HEK293 (cell line): Measurements from ENCODE around the gene CPEB4.

Experiments used
- CTCF ChIA-PET: fragments of 350-600 bp; formaldehyde crosslinking; extraction: SDS; loops from one replicate; lab custom pipeline; 2021; ENCODE audit warnings: antibody characterized with exemption; lab: Yijun Ruan, JAX
- POLR2A ChIA-PET: fragments of 300-600 bp; formaldehyde crosslinking; extraction: SDS; loops from one replicate; lab custom pipeline; 2020; ENCODE audit warnings: antibody characterized with exemption, inconsistent platforms; lab: Yijun Ruan, JAX
- H3K27ac ChIP-seq: fragments of 200-500 bp; sonication (Bioruptor generic); 2 replicates; pipeline ENCODE4 v1.5.1; 2014; ENCODE audit warnings: low read depth, low read length, control low read depth, inconsistent platforms; ENCODE audit errors: extremely low read depth
- H3K36me3 ChIP-seq, 2 experiments: fragments of 200-500 bp in 1 of 2; sonication (Bioruptor generic) in 1 of 2; 1 replicate in 1 of 2; 2 replicates in 1 of 2; pipeline ENCODE4 v1.5.1; 2014 to 2017; ENCODE audit warnings: inconsistent platforms in 2 of 2, low read length in 2 of 2; ENCODE audit not compliant: control insufficient read depth in 2 of 2, insufficient read depth in 1 of 2
- H3K4me1 ChIP-seq: fragments of 200-500 bp; sonication (Bioruptor generic); 2 replicates; pipeline ENCODE4 v1.5.1; 2014; ENCODE audit warnings: mild to moderate bottlenecking, low read length, inconsistent platforms; ENCODE audit not compliant: control insufficient read depth, insufficient read depth
- H3K4me3 ChIP-seq: 2 replicates; pipeline ENCODE4 v1.5.1; 2011; ENCODE audit warnings: low read depth, mild to moderate bottlenecking, control low read depth, low read length, moderate library complexity
- H3K9me3 ChIP-seq: fragments of 200-500 bp; sonication (Bioruptor generic); 2 replicates; pipeline ENCODE4 v1.5.1; 2014; ENCODE audit warnings: low read depth, low read length, inconsistent platforms; ENCODE audit not compliant: control insufficient read depth, insufficient read depth
- CTCF ChIP-seq: fragments of 450-650 bp; formaldehyde crosslinking; IDR thresholded peaks from 2 replicates; pipeline ENCODE4 v1.5.1; 2016; ENCODE audit warnings: missing biosample characterization, missing genetic modification characterization
- HOXD13 ChIP-seq: sonication (generic); formaldehyde crosslinking; IDR thresholded peaks from 2 replicates; pipeline ENCODE4 v1.8.0; 2022; ENCODE audit warnings: missing genetic modification reagents, borderline replicate concordance
- KLF17 ChIP-seq: fragments of 450-650 bp; formaldehyde crosslinking; IDR thresholded peaks from 2 replicates; pipeline ENCODE4 v1.5.1; 2016; ENCODE audit warnings: missing biosample characterization, missing genetic modification characterization
- OVOL3 ChIP-seq: fragments of 450-650 bp; formaldehyde crosslinking; IDR thresholded peaks from 2 replicates; pipeline ENCODE4 v1.5.1; 2016; ENCODE audit warnings: missing biosample characterization, missing genetic modification characterization
- PATZ1 ChIP-seq: fragments of 450-650 bp; formaldehyde crosslinking; IDR thresholded peaks from 2 replicates; pipeline ENCODE4 v1.5.1; 2016; ENCODE audit warnings: missing biosample characterization, missing genetic modification characterization
- RBAK ChIP-seq: fragments of 450-650 bp; formaldehyde crosslinking; IDR thresholded peaks from 2 replicates; pipeline ENCODE4 v1.5.1; 2016; ENCODE audit warnings: missing biosample characterization, missing genetic modification characterization
- SETDB1 ChIP-seq: IDR thresholded peaks from one replicate; pipeline ENCODE4 v1.6.1; 2017; ENCODE audit warnings: mild to moderate bottlenecking, low read length, moderate library complexity, mixed read lengths; ENCODE audit not compliant: insufficient read length
- SP3 ChIP-seq: fragments of 450-650 bp; formaldehyde crosslinking; IDR thresholded peaks from 2 replicates; pipeline ENCODE4 v1.5.1; 2016; ENCODE audit warnings: missing biosample characterization, missing genetic modification characterization
- ZBTB26 ChIP-seq: fragments of 450-650 bp; formaldehyde crosslinking; optimal IDR thresholded peaks from 2 replicates; pipeline ENCODE3; 2016; ENCODE audit warnings: missing biosample characterization, mild to moderate bottlenecking, missing genetic modification characterization
- ZEB2 ChIP-seq: fragments of 450-650 bp; formaldehyde crosslinking; IDR thresholded peaks from 2 replicates; pipeline ENCODE4 v1.5.1; 2016; ENCODE audit warnings: missing biosample characterization, missing genetic modification characterization
- ZNF155 ChIP-seq: fragments of 450-650 bp; formaldehyde crosslinking; IDR thresholded peaks from 2 replicates; pipeline ENCODE4 v1.5.1; 2016; ENCODE audit warnings: missing biosample characterization, missing genetic modification characterization
- ZNF24 ChIP-seq: fragments of 450-650 bp; formaldehyde crosslinking; IDR thresholded peaks from 2 replicates; pipeline ENCODE4 v1.5.1; 2016; ENCODE audit warnings: missing biosample characterization, missing genetic modification characterization
- ZNF248 ChIP-seq: fragments of 450-650 bp; formaldehyde crosslinking; IDR thresholded peaks from 2 replicates; pipeline ENCODE4 v1.5.1; 2017; ENCODE audit warnings: missing biosample characterization, missing genetic modification characterization
- ZNF280D ChIP-seq: fragments of 450-650 bp; formaldehyde crosslinking; IDR thresholded peaks from 2 replicates; pipeline ENCODE4 v1.5.1; 2016; ENCODE audit warnings: missing biosample characterization, missing genetic modification characterization
- ZNF354C ChIP-seq: fragments of 450-650 bp; formaldehyde crosslinking; IDR thresholded peaks from 2 replicates; pipeline ENCODE4 v1.5.1; 2016; ENCODE audit warnings: missing biosample characterization, missing genetic modification characterization, low read depth, borderline replicate concordance
- ZNF394 ChIP-seq: fragments of 450-650 bp; formaldehyde crosslinking; IDR thresholded peaks from 2 replicates; pipeline ENCODE4 v1.5.1; 2016; ENCODE audit warnings: missing biosample characterization, missing genetic modification characterization, mild to moderate bottlenecking, moderate library complexity, borderline replicate concordance
- ZNF580 ChIP-seq: fragments of 450-650 bp; formaldehyde crosslinking; IDR thresholded peaks from 2 replicates; pipeline ENCODE4 v1.5.1; 2016; ENCODE audit warnings: missing biosample characterization, missing genetic modification characterization
- ZNF623 ChIP-seq: fragments of 450-650 bp; formaldehyde crosslinking; IDR thresholded peaks from 2 replicates; pipeline ENCODE4 v1.5.1; 2016; ENCODE audit warnings: missing biosample characterization, missing genetic modification characterization
- ZSCAN23 ChIP-seq: fragments of 450-650 bp; formaldehyde crosslinking; IDR thresholded peaks from 2 replicates; pipeline ENCODE4 v1.5.1; 2016; ENCODE audit warnings: missing biosample characterization, missing genetic modification characterization

Gene CPEB4

GRCh38 chr5:173970878-173971650, 82.9 kb downstream of the CPEB4 start:
- Histone ChIP-seq H3K4me1 (no peaks in the 10 kb centered on the region), H3K4me3 (no peak overlapping the region), H3K27ac (no peak overlapping the region), H3K36me3 (no peaks in the 10 kb centered on the region), H3K9me3 (no peaks in the 10 kb centered on the region)
- TF ChIP-seq RBAK (tag by site-specific recombination) (no peak), ZNF580 (tag by site-specific recombination) (peak; percentile 37; the same call in 1 of the 2 replicates), PATZ1 (tag by site-specific recombination) (no peak), CTCF (tag by site-specific recombination) (peak; percentile 25; the same call in 1 of the 2 replicates), ZNF623 (tag by site-specific recombination) (peak; percentile 93), ZNF354C (tag by site-specific recombination) (no peak)
- POLR2A ChIA-PET = interaction anchor here (1.2 kb wide), 1 partner anchor 354 kb away, joined by 3 read pairs; the partner anchor contains the start of gene BOD1
- CTCF ChIA-PET = interaction anchor here (0.6 to 5.2 kb wide), 9 partner anchors 10 to 461 kb away, joined by 3 to 94 read pairs (median 4); partner anchors contain the start of gene BOD1

GRCh38 chr5:173971681-173972345, 83.7 kb downstream of the CPEB4 start:
- H3K27ac ChIP-seq = no peak overlapping the region
- H3K36me3 ChIP-seq = no peaks in the 10 kb centered on the region
- ChIA-PET CTCF (interaction anchor here (0.8 to 5.2 kb wide), 7 partner anchors 11 to 380 kb away, joined by 3 to 94 read pairs (median 5); partner anchors contain the start of gene BOD1), POLR2A (no interaction called here)
- H3K4me3 ChIP-seq = no peak overlapping the region
- H3K9me3 ChIP-seq = no peaks in the 10 kb centered on the region
- H3K4me1 ChIP-seq = no peaks in the 10 kb centered on the region
- TF ChIP-seq OVOL3 (tag by site-specific recombination) (no peak), SP3 (tag by site-specific recombination) (no peak), KLF17 (tag by site-specific recombination) (no peak), ZNF280D (tag by site-specific recombination) (no peak), HOXD13 (CRISPR knock-in tag) (no peak), SETDB1 (no peak), ZNF394 (tag by site-specific recombination) (no peak), ZNF155 (no peak), ZNF248 (tag by site-specific recombination) (no peak), ZBTB26 (tag by site-specific recombination) (no peak), ZSCAN23 (no peak), CTCF (tag by site-specific recombination) (no peak), ZNF24 (no peak), ZEB2 (tag by site-specific recombination) (no peak)
